Measurements from ENCODE around the gene GNB1.

The GNB1 gene

DNA sequence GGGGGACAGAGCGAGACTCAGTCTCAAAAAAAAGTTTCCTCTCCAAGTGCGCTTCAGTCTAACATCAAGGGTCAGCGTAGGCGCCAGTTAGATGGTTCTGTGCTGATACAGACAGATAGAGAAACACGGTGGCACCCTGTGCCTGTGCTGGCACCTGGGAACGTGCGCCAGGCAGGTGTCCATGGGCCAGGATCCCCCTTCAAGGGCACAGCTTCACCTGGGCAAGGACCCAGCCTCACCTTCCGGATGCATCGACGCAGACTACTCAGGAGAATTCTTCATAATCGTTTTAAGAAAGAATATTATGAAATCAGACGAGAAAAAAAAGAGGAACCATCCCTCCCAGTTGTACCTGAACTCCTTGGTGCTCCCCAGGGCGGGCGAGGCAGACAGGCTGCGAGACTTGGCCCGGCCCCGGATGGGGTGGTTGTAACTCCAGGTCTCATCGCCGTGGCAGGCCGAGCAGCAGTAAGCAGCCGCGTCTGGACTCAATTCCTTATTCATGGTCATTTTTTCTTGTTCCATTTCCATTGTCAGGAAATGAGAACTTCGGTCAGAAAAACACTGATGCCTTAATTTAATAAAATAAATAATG is 125.9 kb downstream of the GNB1 start:
- TF ChIP-seq, protein P1, sequence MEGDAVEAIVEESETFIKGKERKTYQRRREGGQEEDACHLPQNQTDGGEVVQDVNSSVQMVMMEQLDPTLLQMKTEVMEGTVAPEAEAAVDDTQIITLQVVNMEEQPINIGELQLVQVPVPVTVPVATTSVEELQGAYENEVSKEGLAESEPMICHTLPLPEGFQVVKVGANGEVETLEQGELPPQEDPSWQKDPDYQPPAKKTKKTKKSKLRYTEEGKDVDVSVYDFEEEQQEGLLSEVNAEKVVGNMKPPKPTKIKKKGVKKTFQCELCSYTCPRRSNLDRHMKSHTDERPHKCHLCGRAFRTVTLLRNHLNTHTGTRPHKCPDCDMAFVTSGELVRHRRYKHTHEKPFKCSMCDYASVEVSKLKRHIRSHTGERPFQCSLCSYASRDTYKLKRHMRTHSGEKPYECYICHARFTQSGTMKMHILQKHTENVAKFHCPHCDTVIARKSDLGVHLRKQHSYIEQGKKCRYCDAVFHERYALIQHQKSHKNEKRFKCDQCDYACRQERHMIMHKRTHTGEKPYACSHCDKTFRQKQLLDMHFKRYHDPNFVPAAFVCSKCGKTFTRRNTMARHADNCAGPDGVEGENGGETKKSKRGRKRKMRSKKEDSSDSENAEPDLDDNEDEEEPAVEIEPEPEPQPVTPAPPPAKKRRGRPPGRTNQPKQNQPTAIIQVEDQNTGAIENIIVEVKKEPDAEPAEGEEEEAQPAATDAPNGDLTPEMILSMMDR (IDR thresholded peaks at IDR 0.05; ENCODE audit: low read depth, low read length): no peak

GRCh38 chr1:1763657-1764621 is 126.9 kb downstream of the GNB1 start:
- TF ChIP-seq, protein P1 (IDR thresholded peaks at IDR 0.05; ENCODE audit: low read depth, low read length): no peak; the same call in 1 of the 2 replicates
- no peak for DNase-seq (ENCODE audit: extremely low read depth, low read depth)

More for the DNA sequence above, 125.9 kb downstream of the GNB1 start:
- no peak for DNase-seq (ENCODE audit: extremely low read depth, low read depth)

DNA sequence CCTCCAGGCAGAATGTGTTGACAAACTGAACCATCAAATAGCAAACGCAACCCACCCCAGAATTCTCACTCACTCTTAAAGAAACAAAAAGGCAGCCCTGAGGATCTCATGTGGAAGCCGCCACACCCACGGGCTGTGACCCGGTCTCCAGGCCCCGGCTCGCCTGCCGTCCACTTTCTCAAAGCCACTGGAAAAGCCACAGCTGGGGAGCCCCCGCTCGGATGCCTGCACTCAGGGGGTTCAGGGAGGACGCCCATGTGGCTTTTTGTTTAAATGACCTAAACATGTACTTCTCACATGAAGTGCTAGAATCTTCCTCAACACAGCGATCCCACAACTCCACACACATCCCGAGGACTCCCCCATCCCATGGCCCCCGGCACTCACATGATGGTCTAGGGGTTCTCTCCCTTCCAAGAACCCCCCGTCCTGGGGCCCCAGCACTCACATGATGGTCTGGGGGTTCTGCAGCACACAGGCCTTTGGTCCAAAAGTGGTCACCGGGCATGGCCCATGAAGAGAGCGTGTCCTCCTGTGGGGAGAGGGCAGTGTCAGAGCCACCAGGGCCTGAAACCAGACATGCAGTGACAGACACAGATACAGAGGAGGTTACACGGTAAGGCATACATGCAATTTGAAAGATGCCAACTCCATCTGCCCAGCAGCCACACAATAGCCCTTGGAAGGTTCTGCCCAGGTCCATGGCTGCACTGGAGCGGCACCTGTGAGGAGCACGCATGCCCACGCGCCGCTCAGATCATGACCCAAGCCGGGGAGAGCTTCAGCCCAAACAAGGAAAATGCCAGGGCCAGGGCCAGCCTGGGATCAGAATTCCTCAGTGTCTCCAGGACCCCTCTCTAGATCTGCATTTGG is 129.1 kb downstream of the GNB1 start:
- no peak for DNase-seq (ENCODE audit: extremely low read depth, low read depth)
- TF ChIP-seq, protein P1 (IDR thresholded peaks at IDR 0.05; ENCODE audit: low read depth, low read length): no peak

DNA sequence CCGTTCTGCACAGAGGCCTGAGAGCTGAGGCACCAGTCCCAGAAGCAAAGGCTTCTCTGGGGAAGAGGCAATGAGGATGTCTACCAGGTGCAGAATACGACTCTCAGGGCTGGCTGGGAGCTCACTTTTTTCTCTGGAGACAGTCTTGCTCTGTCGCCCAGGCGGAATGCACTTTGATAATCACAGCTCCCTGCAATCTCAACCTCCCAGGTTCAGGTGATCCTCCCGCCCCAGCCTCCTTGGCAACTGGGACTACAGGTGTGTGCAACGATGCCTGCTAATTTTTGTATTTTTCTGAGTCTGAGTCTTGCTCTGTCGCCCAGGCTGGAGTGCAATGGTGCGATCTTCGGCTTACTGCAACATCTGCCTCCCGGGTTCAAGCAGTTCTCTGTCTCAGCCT is 130.2 kb downstream of the GNB1 start:
- TF ChIP-seq, protein P1 (IDR thresholded peaks at IDR 0.05; ENCODE audit: low read depth, low read length): no peak
- DNase-seq (ENCODE audit: extremely low read depth, low read depth): no peak

- TF ChIP-seq, protein P1 (IDR thresholded peaks at IDR 0.05; ENCODE audit: low read depth, low read length): no peak
- DNase-seq (ENCODE audit: extremely low read depth, low read depth): no peak
Measured at GRCh38 chr1:1760345-1760650, 130.6 kb downstream of the GNB1 start.

- DNase-seq (ENCODE audit: extremely low read depth, low read depth): no peak
- TF ChIP-seq, protein P1 (IDR thresholded peaks at IDR 0.05; ENCODE audit: low read depth, low read length): no peak
Measured at GRCh38 chr1:1759456-1760344, 131.2 kb downstream of the GNB1 start.
